ENCODE results near the gene PLEKHA5. TPM values are rescaled to one million over a fixed set of nuclear protein-coding genes. Genes with fewer than 3 reads are reported as not detected.

Gene PLEKHA5
- polyA plus RNA-seq, 1 of the 3 experiments (the other 2 are of a cell fraction): 7.1 TPM

- Histone ChIP-seq H3K27me3 (ENCODE audit: insufficient read depth) (no peaks in the 10 kb centered on the region), H3K4me1 (ENCODE audit: control insufficient read depth in 1 of 2, insufficient read depth in 2 of 2, low read depth in 1 of 2, low read length in 1 of 2) (no peaks in the 10 kb centered on the region), H3K36me3 (replicated peaks in 1 of 2; ENCODE audit: control insufficient read depth in 1 of 2, insufficient read depth in 2 of 2, low read length in 1 of 2) (no peaks in the 10 kb centered on the region), H3K4me3 (ENCODE audit: low read depth in 2 of 2, low read length in 1 of 2) (no peak overlapping the region), H4K20me1 (ENCODE audit: insufficient read depth) (no peaks in the 10 kb centered on the region), H2AFZ (ENCODE audit: low read depth) (no peak overlapping the region), H3K79me2 (ENCODE audit: insufficient read depth) (no peaks in the 10 kb centered on the region), H3F3A (replicated peaks; ENCODE audit: insufficient read depth) (no peaks in the 10 kb centered on the region), H3K9me2 (no peaks in the 10 kb centered on the region), H3K4me2 (no peak overlapping the region), H3K9me3 (no peaks in the 10 kb centered on the region), H3K27ac (ENCODE audit: low read depth in 2 of 2, low read length in 1 of 2) (no peak overlapping the region), H3K9ac (no peak overlapping the region)
- POLR2A ChIA-PET: no interaction called here
- 97% methylated on average over 6 of the region's 6 CpGs for WGBS (ENCODE audit: low lambda C conversion rate)
- no peak for TF ChIP-seq CTCF (IDR thresholded peaks at IDR 0.05)
- TF ChIP-seq NRF1 (IDR thresholded peaks at IDR 0.05; ENCODE audit: low read depth, low read length): no peak
- TF ChIP-seq NFIC (IDR thresholded peaks at IDR 0.05; ENCODE audit: borderline replicate concordance): no peak
- no peak for TF ChIP-seq ZBTB33 (IDR thresholded peaks at IDR 0.05; ENCODE audit: borderline replicate concordance, low read depth)
- no peak for TF ChIP-seq MXI1 (IDR thresholded peaks at IDR 0.05; ENCODE audit: low read depth, low read length)
- TF ChIP-seq SIN3A (IDR thresholded peaks at IDR 0.05; ENCODE audit: borderline replicate concordance, low read depth, low read length): no peak
- no peak for TF ChIP-seq TAF1 (IDR thresholded peaks at IDR 0.05; ENCODE audit: borderline replicate concordance, low read depth, low read length)
- no peak for TF ChIP-seq USF2 (IDR thresholded peaks at IDR 0.05; ENCODE audit: borderline replicate concordance, low read depth, low read length)
- TF ChIP-seq CHD2 (IDR thresholded peaks at IDR 0.05; ENCODE audit: low read length, partially characterized antibody): no peak
- no peak for TF ChIP-seq RCOR1 (IDR thresholded peaks at IDR 0.05; ENCODE audit: low read length)
- TF ChIP-seq FOSL2 (IDR thresholded peaks at IDR 0.05; ENCODE audit: borderline replicate concordance, low read depth): no peak
- TF ChIP-seq EP300 (IDR thresholded peaks at IDR 0.05; ENCODE audit: borderline replicate concordance in 1 of 2, low read depth in 1 of 2, low read length in 1 of 2): no peak
- TF ChIP-seq GATA2 (CRISPR knock-in tag; IDR thresholded peaks at IDR 0.05): no peak
- TF ChIP-seq FOXM1 (IDR thresholded peaks at IDR 0.05; ENCODE audit: low read depth): no peak
- TF ChIP-seq GABPA (IDR thresholded peaks at IDR 0.05; ENCODE audit: low read depth): no peak
- CTCF ChIA-PET: no interaction called here
- DNase-seq: no peak
Observed at GRCh38 chr12:19203539-19204506, 74.3 kb downstream of the PLEKHA5 start.
